Vagina (tissue), 2 donors: Measurements from ENCODE around the gene AP2A1. TPM values are rescaled to one million over a fixed set of nuclear protein-coding genes. Genes with fewer than 3 reads are reported as not detected.

ENCODE experiments used
- DNase-seq, 2 donors: peaks; one replicate each; pipeline ENCODE4 v3.0.0-alpha.2; 2017; ENCODE audit errors: extremely low spot score in 2 of 2
- H3K27ac ChIP-seq: fragments of 200-600 bp; sonication (generic); one replicate; pipeline ENCODE4 v1.5.1; 2019
- H3K27me3 ChIP-seq: fragments of 200-600 bp; sonication (generic); one replicate; pipeline ENCODE4 v1.5.1; 2019
- H3K36me3 ChIP-seq, 2 donors: fragments of 200-600 bp; sonication (generic); one replicate each; pipeline ENCODE4 v1.5.1; 2017 to 2019
- H3K4me1 ChIP-seq: fragments of 200-600 bp; sonication (generic); one replicate; pipeline ENCODE4 v1.5.1; 2019
- H3K4me3 ChIP-seq, 2 donors: fragments of 200-600 bp; sonication (generic); 1 replicate in 1 of 2; 2 replicates in 1 of 2; pipeline ENCODE4 v1.5.1; 2016 to 2019
- H3K9me3 ChIP-seq: fragments of 200-600 bp; sonication (generic); one replicate; pipeline ENCODE4 v1.5.1; 2019
- POLR2A ChIP-seq, 2 donors: fragments of 450-650 bp; IDR thresholded peaks; one replicate each; pipeline ENCODE4 v1.6.1; 2017; ENCODE audit warnings: antibody characterized with exemption in 2 of 2, mild to moderate bottlenecking in 2 of 2, moderate library complexity in 2 of 2
- POLR2AphosphoS5 ChIP-seq, 2 donors: sonication (generic); formaldehyde crosslinking; IDR thresholded peaks; one replicate each; pipeline ENCODE4 v1.9.0; 2017; ENCODE audit warnings: antibody characterized with exemption in 2 of 2, mild to moderate bottlenecking in 2 of 2, low read depth in 1 of 2; ENCODE audit not compliant: insufficient read depth in 1 of 2
- intact Hi-C: fragments of 100-400 bp; cut with DNase I; formaldehyde crosslinking; loops from one replicate; pipeline ENCODE4 v1.15.1; 2023
- total RNA-seq: library from RNA; depleted of rRNA; stranded (reverse); fragments of >200 nt; gene quantifications from one replicate; pipeline ENCODE4 v1.2.3, GENCODE V29; 2016
- TF ChIP-seq, protein P1 (sequence below), 3 experiments: fragments of 450-650 bp in 2 of 3; fragments of 200-600 bp in 1 of 3; sonication (generic) in 1 of 3; IDR thresholded peaks; one replicate each; pipeline ENCODE4 v1.5.1; 2017 to 2019; ENCODE audit warnings: antibody characterized with exemption in 3 of 3, mild to moderate bottlenecking in 2 of 3, moderate library complexity in 2 of 3

The AP2A1 gene
- total RNA-seq, 1 donor from 2014 or later = 80.8 TPM

- H3K27me3 ChIP-seq = no peaks in the 10 kb centered on the region
- H3K9me3 ChIP-seq = no peaks in the 10 kb centered on the region
- TF ChIP-seq POLR2A (IDR thresholded peaks at IDR 0.05) (no peak), POLR2AphosphoS5 (IDR thresholded peaks at IDR 0.05; ENCODE audit: insufficient read depth in 1 of 2, low read depth in 1 of 2) (no peak)
- TF ChIP-seq, protein P1, sequence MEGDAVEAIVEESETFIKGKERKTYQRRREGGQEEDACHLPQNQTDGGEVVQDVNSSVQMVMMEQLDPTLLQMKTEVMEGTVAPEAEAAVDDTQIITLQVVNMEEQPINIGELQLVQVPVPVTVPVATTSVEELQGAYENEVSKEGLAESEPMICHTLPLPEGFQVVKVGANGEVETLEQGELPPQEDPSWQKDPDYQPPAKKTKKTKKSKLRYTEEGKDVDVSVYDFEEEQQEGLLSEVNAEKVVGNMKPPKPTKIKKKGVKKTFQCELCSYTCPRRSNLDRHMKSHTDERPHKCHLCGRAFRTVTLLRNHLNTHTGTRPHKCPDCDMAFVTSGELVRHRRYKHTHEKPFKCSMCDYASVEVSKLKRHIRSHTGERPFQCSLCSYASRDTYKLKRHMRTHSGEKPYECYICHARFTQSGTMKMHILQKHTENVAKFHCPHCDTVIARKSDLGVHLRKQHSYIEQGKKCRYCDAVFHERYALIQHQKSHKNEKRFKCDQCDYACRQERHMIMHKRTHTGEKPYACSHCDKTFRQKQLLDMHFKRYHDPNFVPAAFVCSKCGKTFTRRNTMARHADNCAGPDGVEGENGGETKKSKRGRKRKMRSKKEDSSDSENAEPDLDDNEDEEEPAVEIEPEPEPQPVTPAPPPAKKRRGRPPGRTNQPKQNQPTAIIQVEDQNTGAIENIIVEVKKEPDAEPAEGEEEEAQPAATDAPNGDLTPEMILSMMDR (IDR thresholded peaks at IDR 0.05) = no peak
- no peak overlapping the region for H3K4me3 ChIP-seq
- H3K36me3 ChIP-seq = no peaks in the 10 kb centered on the region
- intact Hi-C loops = loop anchor here (10.0 kb wide), 1 partner anchor 73 kb away; no protein-coding TSS in a partner anchor
- peaks cover 45% of the 10 kb centered on the region for H3K4me1 ChIP-seq
- H3K27ac ChIP-seq = no peak overlapping the region
- DNase-seq = no peak
Measured at GRCh38 chr19:49771674-49772139, 4.9 kb downstream of the AP2A1 start.

- Histone ChIP-seq H3K36me3 (no peaks in the 10 kb centered on the region), H3K27me3 (no peaks in the 10 kb centered on the region), H3K4me1 (peaks cover 39% of the 10 kb centered on the region), H3K27ac (no peak overlapping the region), H3K9me3 (no peaks in the 10 kb centered on the region), H3K4me3 (no peak overlapping the region)
- DNase-seq = no peak
- TF ChIP-seq POLR2A (IDR thresholded peaks at IDR 0.05) (no peak), POLR2AphosphoS5 (IDR thresholded peaks at IDR 0.05; ENCODE audit: insufficient read depth in 1 of 2, low read depth in 1 of 2) (no peak)
- TF ChIP-seq, protein P1 (IDR thresholded peaks at IDR 0.05) = no peak
- intact Hi-C loops = loop anchor here (10.0 kb wide), 1 partner anchor 72 kb away; no protein-coding TSS in a partner anchor
Measured at GRCh38 chr19:49772850-49773432, 6.1 kb downstream of the AP2A1 start.

DNA sequence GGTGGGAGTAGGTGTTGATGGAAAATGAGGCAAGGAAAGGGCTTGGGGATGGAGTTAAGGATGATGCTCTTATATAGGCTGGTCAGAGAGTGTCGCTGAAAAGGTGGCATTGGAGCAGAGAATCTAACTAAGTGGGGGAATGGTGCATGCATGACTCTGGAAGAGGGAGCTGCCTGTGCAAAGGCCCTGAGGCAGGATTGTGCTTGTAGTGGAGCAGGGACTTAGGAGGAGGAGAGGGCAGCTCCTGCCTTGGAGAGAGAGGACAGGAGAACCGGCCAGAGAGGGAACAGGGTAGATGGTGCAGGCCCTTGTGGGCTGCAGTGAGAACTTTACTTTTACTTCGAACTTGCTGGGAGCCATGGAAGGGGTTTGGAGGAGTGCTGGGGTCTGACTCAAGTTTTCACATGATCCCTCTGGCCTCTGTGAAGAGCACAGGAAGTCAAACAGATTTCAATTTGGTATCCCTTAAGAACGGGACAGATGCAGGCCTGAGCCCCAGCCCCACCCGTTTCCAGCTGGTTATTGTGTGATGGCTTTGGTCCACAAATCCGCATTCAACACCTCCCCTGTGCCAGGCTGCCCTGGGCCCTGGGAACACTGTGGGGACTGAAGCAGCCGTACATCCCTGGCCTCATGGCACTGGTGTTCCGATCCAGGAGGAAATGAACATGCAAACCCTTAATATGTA is 7.0 kb downstream of the AP2A1 start:
- Histone ChIP-seq H3K27me3 (no peaks in the 10 kb centered on the region), H3K4me1 (peaks cover 30% of the 10 kb centered on the region), H3K36me3 (no peaks in the 10 kb centered on the region), H3K9me3 (no peaks in the 10 kb centered on the region), H3K4me3 (no peak overlapping the region), H3K27ac (no peak overlapping the region)
- TF ChIP-seq POLR2A (IDR thresholded peaks at IDR 0.05) (no peak), POLR2AphosphoS5 (IDR thresholded peaks at IDR 0.05; ENCODE audit: insufficient read depth in 1 of 2, low read depth in 1 of 2) (no peak)
- TF ChIP-seq, protein P1 (IDR thresholded peaks at IDR 0.05) = no peak
- intact Hi-C loops = loop anchor here (10.0 kb wide), 1 partner anchor 71 kb away; no protein-coding TSS in a partner anchor
- DNase-seq = no peak

- no peak for TF ChIP-seq POLR2A (IDR thresholded peaks at IDR 0.05)
- TF ChIP-seq, protein P1 (IDR thresholded peaks at IDR 0.05) = no peak
- no peak for TF ChIP-seq POLR2AphosphoS5 (IDR thresholded peaks at IDR 0.05; ENCODE audit: insufficient read depth in 1 of 2, low read depth in 1 of 2)
- no peak for DNase-seq
- Histone ChIP-seq H3K27ac (no peak overlapping the region), H3K36me3 (no peaks in the 10 kb centered on the region), H3K4me1 (peaks cover 26% of the 10 kb centered on the region), H3K4me3 (no peak overlapping the region), H3K9me3 (no peaks in the 10 kb centered on the region), H3K27me3 (no peaks in the 10 kb centered on the region)
- intact Hi-C loops = loop anchor here (10.0 kb wide), 1 partner anchor 70 kb away; no protein-coding TSS in a partner anchor
Measured at GRCh38 chr19:49774969-49775368, 8.2 kb downstream of the AP2A1 start.
